Osteocyte (in vitro differentiated cells): Measurements from ENCODE around the gene ECM2. TPM values are rescaled to one million over a fixed set of nuclear protein-coding genes. Genes with fewer than 3 reads are reported as not detected.
A peak's percentile ranks its signal among the peaks of the same experiment; 100 is the strongest.

Experiments used
- DNase-seq: peaks from one replicate; pipeline ENCODE4 v3.0.0; 2021; ENCODE audit warnings: mixed read lengths; ENCODE audit not compliant: unreplicated experiment; ENCODE audit errors: extremely low spot score
- H3K27ac Mint-ChIP-seq: one replicate; pipeline ENCODE4 v1.8.0; 2021; ENCODE audit warnings: mild to moderate bottlenecking, mixed read lengths; ENCODE audit not compliant: unreplicated experiment
- H3K27me3 Mint-ChIP-seq: one replicate; pipeline ENCODE4 v1.8.0; 2021; ENCODE audit warnings: mixed read lengths; ENCODE audit not compliant: unreplicated experiment
- H3K36me3 Mint-ChIP-seq: one replicate; pipeline ENCODE4 v1.8.0; 2021; ENCODE audit warnings: mixed read lengths; ENCODE audit not compliant: unreplicated experiment
- H3K4me1 Mint-ChIP-seq: one replicate; pipeline ENCODE4 v1.8.0; 2021; ENCODE audit warnings: mixed read lengths; ENCODE audit not compliant: unreplicated experiment
- H3K4me3 Mint-ChIP-seq: one replicate; pipeline ENCODE4 v1.8.0; 2021; ENCODE audit warnings: mild to moderate bottlenecking, moderate library complexity, mixed read lengths; ENCODE audit not compliant: unreplicated experiment
- H3K9me3 Mint-ChIP-seq: one replicate; pipeline ENCODE4 v1.8.0; 2021; ENCODE audit warnings: mixed read lengths; ENCODE audit not compliant: unreplicated experiment
- total RNA-seq: library from RNA; stranded (reverse); gene quantifications from 2 replicates; pipeline ENCODE4 v1.2.1, GENCODE V29; 2021
- TF ChIP-seq, protein P1 (sequence below): fragments of 200-600 bp; sonication (generic); IDR thresholded peaks from 2 replicates; pipeline ENCODE4 v1.5.0; 2021; ENCODE audit warnings: antibody characterized with exemption, mild to moderate bottlenecking, moderate library complexity

ECM2 gene
- total RNA-seq, 1 donor from 2014 or later, result 53.3 TPM

- peaks cover 44% of the 10 kb centered on the region for H3K4me1 Mint-ChIP-seq
- peaks cover 23% of the 10 kb centered on the region for H3K9me3 Mint-ChIP-seq
- TF ChIP-seq, protein P1, sequence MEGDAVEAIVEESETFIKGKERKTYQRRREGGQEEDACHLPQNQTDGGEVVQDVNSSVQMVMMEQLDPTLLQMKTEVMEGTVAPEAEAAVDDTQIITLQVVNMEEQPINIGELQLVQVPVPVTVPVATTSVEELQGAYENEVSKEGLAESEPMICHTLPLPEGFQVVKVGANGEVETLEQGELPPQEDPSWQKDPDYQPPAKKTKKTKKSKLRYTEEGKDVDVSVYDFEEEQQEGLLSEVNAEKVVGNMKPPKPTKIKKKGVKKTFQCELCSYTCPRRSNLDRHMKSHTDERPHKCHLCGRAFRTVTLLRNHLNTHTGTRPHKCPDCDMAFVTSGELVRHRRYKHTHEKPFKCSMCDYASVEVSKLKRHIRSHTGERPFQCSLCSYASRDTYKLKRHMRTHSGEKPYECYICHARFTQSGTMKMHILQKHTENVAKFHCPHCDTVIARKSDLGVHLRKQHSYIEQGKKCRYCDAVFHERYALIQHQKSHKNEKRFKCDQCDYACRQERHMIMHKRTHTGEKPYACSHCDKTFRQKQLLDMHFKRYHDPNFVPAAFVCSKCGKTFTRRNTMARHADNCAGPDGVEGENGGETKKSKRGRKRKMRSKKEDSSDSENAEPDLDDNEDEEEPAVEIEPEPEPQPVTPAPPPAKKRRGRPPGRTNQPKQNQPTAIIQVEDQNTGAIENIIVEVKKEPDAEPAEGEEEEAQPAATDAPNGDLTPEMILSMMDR, result no peak
- peak overlapping the region; percentile 66 for H3K4me3 Mint-ChIP-seq
- no peaks in the 10 kb centered on the region for H3K27me3 Mint-ChIP-seq
- H3K36me3 Mint-ChIP-seq, result peaks cover 23% of the 10 kb centered on the region
- H3K27ac Mint-ChIP-seq, result peak overlapping the region; percentile 91
- no peak for DNase-seq
Observed at GRCh38 chr9:92534674-92535073, 1.1 kb downstream of the ECM2 start.

DNA sequence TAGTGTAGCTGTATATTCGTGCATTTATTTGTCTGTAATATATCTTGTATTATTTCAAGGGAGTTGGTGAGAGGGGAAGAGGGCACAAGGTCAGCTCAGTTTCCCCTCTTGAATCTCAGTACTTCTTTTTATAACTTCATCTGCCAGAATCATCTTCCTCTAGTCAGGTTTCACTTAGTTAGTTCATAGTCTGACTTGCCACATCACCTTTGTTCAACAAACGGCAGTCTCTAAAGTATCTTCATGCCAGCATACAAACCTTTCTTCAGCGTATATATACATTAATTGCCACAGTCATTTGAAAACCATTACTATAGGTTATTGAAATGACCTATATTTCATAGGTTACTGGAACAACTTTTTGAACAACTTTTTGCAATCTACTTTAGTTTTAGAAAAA lies 1.6 kb downstream of the ECM2 start:
- Mint-ChIP-seq H3K27me3 (no peaks in the 10 kb centered on the region), H3K4me1 (peaks cover 44% of the 10 kb centered on the region), H3K27ac (peak overlapping the region; percentile 91), H3K36me3 (peaks cover 23% of the 10 kb centered on the region), H3K4me3 (peak overlapping the region; percentile 66), H3K9me3 (peaks cover 23% of the 10 kb centered on the region)
- TF ChIP-seq, protein P1, result no peak
- no peak for DNase-seq

DNA sequence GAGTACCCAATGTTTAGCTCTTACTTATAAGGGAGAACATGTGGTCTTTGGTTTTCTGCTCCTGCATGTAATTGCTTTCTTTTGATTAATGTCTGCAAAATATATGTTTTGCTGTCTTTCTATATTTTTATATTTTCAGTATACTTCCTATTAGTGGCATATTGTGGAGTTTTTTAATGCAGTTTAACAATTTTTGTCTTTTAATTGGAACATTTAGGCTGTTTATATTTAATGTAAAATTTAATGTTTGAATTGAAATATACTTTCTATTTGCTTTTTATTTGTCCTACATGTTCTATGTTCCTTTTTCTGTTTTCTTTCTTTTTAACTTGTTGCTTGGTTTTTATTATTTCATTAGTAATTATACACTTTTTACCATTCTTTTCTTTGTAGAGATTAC lies 4.9 kb downstream of the ECM2 start:
- no peak overlapping the region for H3K4me3 Mint-ChIP-seq
- H3K36me3 Mint-ChIP-seq, result peaks cover 28% of the 10 kb centered on the region
- DNase-seq, result no peak
- no peak overlapping the region for H3K27ac Mint-ChIP-seq
- H3K27me3 Mint-ChIP-seq, result no peaks in the 10 kb centered on the region
- peaks cover 27% of the 10 kb centered on the region for H3K4me1 Mint-ChIP-seq
- peaks cover 23% of the 10 kb centered on the region for H3K9me3 Mint-ChIP-seq
- TF ChIP-seq, protein P1, result no peak

DNA sequence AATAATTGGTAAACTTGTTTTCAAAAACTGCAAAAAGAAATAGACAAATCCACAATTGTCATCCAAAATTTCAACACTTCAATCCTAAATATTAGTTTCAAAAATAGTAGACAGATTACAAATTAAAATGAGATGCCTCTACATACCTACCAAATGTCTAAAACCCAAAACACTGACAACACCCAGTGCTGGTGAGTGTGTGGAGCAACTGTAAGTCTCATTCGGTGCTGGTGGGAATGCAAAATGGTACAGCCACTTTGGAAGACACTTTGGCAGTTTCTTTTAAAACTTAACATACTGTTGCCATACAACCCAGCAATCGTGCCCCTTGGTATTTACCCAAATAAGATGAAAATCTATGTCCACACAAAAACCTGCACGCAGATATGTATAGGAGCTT lies 6.7 kb downstream of the ECM2 start:
- no peaks in the 10 kb centered on the region for H3K27me3 Mint-ChIP-seq
- H3K27ac Mint-ChIP-seq, result no peak overlapping the region
- H3K4me1 Mint-ChIP-seq, result peaks cover 16% of the 10 kb centered on the region
- H3K4me3 Mint-ChIP-seq, result no peak overlapping the region
- peaks cover 24% of the 10 kb centered on the region for H3K36me3 Mint-ChIP-seq
- H3K9me3 Mint-ChIP-seq, result peaks cover 19% of the 10 kb centered on the region
- no peak for DNase-seq
- TF ChIP-seq, protein P1, result no peak

- H3K9me3 Mint-ChIP-seq, result peaks cover 16% of the 10 kb centered on the region
- H3K27ac Mint-ChIP-seq, result peak overlapping the region; percentile 59
Observed at GRCh38 chr9:92528522-92528849, 7.3 kb downstream of the ECM2 start.

More at GRCh38 chr9:92528522-92528849, 7.3 kb downstream of the ECM2 start:
- H3K4me3 Mint-ChIP-seq, result no peak overlapping the region
- peaks cover 13% of the 10 kb centered on the region for H3K4me1 Mint-ChIP-seq
- TF ChIP-seq, protein P1, result no peak
- H3K36me3 Mint-ChIP-seq, result peaks cover 21% of the 10 kb centered on the region
- DNase-seq, result no peak
- no peaks in the 10 kb centered on the region for H3K27me3 Mint-ChIP-seq
